Astrocyte (in vitro differentiated cells and primary cell): ENCODE results near the gene IFIT1B. TPM values are rescaled to one million over a fixed set of nuclear protein-coding genes. Genes with fewer than 3 reads are reported as not detected.

Experiments
- DNase-seq: peaks from one replicate; pipeline ENCODE4 v3.0.0-alpha.2; 2010; ENCODE audit warnings: low read depth
- FAIRE-seq: peaks from 2 replicates; lab custom pipeline; 2011; peaks lifted over from hg19 to GRCh38; lab: Jason Lieb, UNC
- H2AFZ ChIP-seq: 2 replicates; pipeline ENCODE4 v1.6.0; 2012; ENCODE audit warnings: low read depth, low read length, inconsistent platforms
- H3K27ac ChIP-seq: 2 replicates; pipeline ENCODE4 v1.5.1; 2011; ENCODE audit warnings: low read depth, low read length, inconsistent platforms
- H3K27me3 ChIP-seq: 2 replicates; pipeline ENCODE4 v1.6.0; 2011; ENCODE audit warnings: low read length, inconsistent platforms; ENCODE audit not compliant: insufficient read depth
- H3K36me3 ChIP-seq: 2 replicates; pipeline ENCODE4 v1.5.1; 2011; ENCODE audit warnings: low read length, inconsistent platforms; ENCODE audit not compliant: insufficient read depth
- H3K4me1 ChIP-seq: 2 replicates; pipeline ENCODE4 v1.5.1; 2011; ENCODE audit warnings: low read length, inconsistent platforms; ENCODE audit not compliant: insufficient read depth
- H3K4me2 ChIP-seq: 2 replicates; pipeline ENCODE4 v1.6.0; 2012; ENCODE audit warnings: low read length, inconsistent platforms
- H3K4me3 ChIP-seq: 2 replicates; pipeline ENCODE4 v1.5.1; 2011; ENCODE audit warnings: low read depth, mild to moderate bottlenecking, low read length, inconsistent platforms; ENCODE audit not compliant: insufficient read depth
- H3K79me2 ChIP-seq: 2 replicates; pipeline ENCODE4 v1.6.0; 2012; ENCODE audit warnings: mild to moderate bottlenecking, low read length, inconsistent platforms; ENCODE audit not compliant: insufficient read depth
- H3K9ac ChIP-seq: 2 replicates; pipeline ENCODE4 v1.6.0; 2012; ENCODE audit warnings: mild to moderate bottlenecking, low read length, inconsistent platforms
- H3K9me3 ChIP-seq: 2 replicates; pipeline ENCODE4 v1.5.1; 2012; ENCODE audit warnings: low read depth, mild to moderate bottlenecking, low read length, inconsistent platforms; ENCODE audit not compliant: insufficient read depth
- H4K20me1 ChIP-seq: 2 replicates; pipeline ENCODE4 v1.6.0; 2012; ENCODE audit warnings: low read length, inconsistent platforms; ENCODE audit not compliant: insufficient read depth
- H3K27ac Mint-ChIP-seq: one replicate; pipeline ENCODE4 v1.8.0; 2021; ENCODE audit warnings: mild to moderate bottlenecking, mixed read lengths; ENCODE audit not compliant: unreplicated experiment
- H3K27me3 Mint-ChIP-seq: one replicate; pipeline ENCODE4 v1.8.0; 2021; ENCODE audit warnings: low read depth, mixed read lengths; ENCODE audit not compliant: unreplicated experiment
- H3K36me3 Mint-ChIP-seq: one replicate; pipeline ENCODE4 v1.8.0; 2021; ENCODE audit warnings: low read depth, mixed read lengths; ENCODE audit not compliant: unreplicated experiment
- H3K4me1 Mint-ChIP-seq: one replicate; pipeline ENCODE4 v1.8.0; 2021; ENCODE audit warnings: low read depth, mixed read lengths; ENCODE audit not compliant: unreplicated experiment
- H3K4me3 Mint-ChIP-seq: one replicate; pipeline ENCODE4 v1.8.0; 2021; ENCODE audit warnings: mild to moderate bottlenecking, moderate library complexity, mixed read lengths; ENCODE audit not compliant: unreplicated experiment
- H3K9me3 Mint-ChIP-seq: one replicate; pipeline ENCODE4 v1.8.0; 2021; ENCODE audit warnings: mild to moderate bottlenecking, mixed read lengths; ENCODE audit not compliant: unreplicated experiment
- EZH2 ChIP-seq: IDR thresholded peaks from 2 replicates; pipeline ENCODE4 v1.6.1; 2012; ENCODE audit warnings: mild to moderate bottlenecking, low read length, inconsistent platforms; ENCODE audit not compliant: insufficient read depth
- total RNA-seq: library from RNA; stranded (reverse); gene quantifications from 2 replicates; pipeline ENCODE4 v1.2.1, GENCODE V29; 2021
- TF ChIP-seq, protein P1 (sequence below): IDR thresholded peaks from 2 replicates; pipeline ENCODE4 v1.5.1; 2011; ENCODE audit warnings: low read depth, mild to moderate bottlenecking, inconsistent platforms, low read length, moderate library complexity; ENCODE audit not compliant: insufficient read depth

The IFIT1B gene
- total RNA-seq, 1 donor from 2014 or later, result not detected

DNA sequence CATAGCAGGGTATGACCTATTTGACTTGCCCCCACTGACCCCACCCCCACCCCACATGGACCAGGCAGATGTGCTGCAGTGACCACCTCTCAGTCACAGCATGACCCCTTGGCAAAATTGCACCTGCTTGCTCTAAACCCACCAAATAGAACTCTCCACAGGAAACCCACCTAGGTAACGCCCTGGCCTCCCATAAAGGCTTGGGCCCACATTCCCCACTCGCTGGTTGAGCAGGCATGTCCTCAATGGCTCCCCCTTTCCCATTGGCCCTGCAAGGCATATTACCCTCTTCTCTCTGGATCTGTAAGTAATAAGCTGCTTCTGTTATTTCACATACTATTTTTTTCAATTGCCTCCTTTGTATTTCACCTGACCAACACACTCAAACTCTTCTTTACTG is 17.3 kb downstream of the IFIT1B start:
- peaks cover 21% of the 10 kb centered on the region for H3K36me3 Mint-ChIP-seq
- H3K27me3 Mint-ChIP-seq, result no peaks in the 10 kb centered on the region
- no peak overlapping the region for H2AFZ ChIP-seq
- no peaks in the 10 kb centered on the region for H3K27me3 ChIP-seq
- no peaks in the 10 kb centered on the region for H3K9me3 Mint-ChIP-seq
- H3K4me1 Mint-ChIP-seq, result peaks cover 30% of the 10 kb centered on the region
- H3K4me1 ChIP-seq, result peaks cover 11% of the 10 kb centered on the region
- peak overlapping the region; percentile 88 for H3K27ac Mint-ChIP-seq
- no peak for DNase-seq
- no peak overlapping the region for H3K4me3 ChIP-seq
- H3K4me2 ChIP-seq, result no peak overlapping the region
- H3K4me3 Mint-ChIP-seq, result peak overlapping the region; percentile 96
- TF ChIP-seq, protein P1, sequence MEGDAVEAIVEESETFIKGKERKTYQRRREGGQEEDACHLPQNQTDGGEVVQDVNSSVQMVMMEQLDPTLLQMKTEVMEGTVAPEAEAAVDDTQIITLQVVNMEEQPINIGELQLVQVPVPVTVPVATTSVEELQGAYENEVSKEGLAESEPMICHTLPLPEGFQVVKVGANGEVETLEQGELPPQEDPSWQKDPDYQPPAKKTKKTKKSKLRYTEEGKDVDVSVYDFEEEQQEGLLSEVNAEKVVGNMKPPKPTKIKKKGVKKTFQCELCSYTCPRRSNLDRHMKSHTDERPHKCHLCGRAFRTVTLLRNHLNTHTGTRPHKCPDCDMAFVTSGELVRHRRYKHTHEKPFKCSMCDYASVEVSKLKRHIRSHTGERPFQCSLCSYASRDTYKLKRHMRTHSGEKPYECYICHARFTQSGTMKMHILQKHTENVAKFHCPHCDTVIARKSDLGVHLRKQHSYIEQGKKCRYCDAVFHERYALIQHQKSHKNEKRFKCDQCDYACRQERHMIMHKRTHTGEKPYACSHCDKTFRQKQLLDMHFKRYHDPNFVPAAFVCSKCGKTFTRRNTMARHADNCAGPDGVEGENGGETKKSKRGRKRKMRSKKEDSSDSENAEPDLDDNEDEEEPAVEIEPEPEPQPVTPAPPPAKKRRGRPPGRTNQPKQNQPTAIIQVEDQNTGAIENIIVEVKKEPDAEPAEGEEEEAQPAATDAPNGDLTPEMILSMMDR, result no peak
- TF ChIP-seq EZH2, result no peak
- H3K36me3 ChIP-seq, result no peaks in the 10 kb centered on the region
- no peaks in the 10 kb centered on the region for H3K9me3 ChIP-seq
- FAIRE-seq, result no peak
- H4K20me1 ChIP-seq, result no peaks in the 10 kb centered on the region
- no peaks in the 10 kb centered on the region for H3K79me2 ChIP-seq
- H3K27ac ChIP-seq, result no peak overlapping the region
- H3K9ac ChIP-seq, result no peak overlapping the region

DNA sequence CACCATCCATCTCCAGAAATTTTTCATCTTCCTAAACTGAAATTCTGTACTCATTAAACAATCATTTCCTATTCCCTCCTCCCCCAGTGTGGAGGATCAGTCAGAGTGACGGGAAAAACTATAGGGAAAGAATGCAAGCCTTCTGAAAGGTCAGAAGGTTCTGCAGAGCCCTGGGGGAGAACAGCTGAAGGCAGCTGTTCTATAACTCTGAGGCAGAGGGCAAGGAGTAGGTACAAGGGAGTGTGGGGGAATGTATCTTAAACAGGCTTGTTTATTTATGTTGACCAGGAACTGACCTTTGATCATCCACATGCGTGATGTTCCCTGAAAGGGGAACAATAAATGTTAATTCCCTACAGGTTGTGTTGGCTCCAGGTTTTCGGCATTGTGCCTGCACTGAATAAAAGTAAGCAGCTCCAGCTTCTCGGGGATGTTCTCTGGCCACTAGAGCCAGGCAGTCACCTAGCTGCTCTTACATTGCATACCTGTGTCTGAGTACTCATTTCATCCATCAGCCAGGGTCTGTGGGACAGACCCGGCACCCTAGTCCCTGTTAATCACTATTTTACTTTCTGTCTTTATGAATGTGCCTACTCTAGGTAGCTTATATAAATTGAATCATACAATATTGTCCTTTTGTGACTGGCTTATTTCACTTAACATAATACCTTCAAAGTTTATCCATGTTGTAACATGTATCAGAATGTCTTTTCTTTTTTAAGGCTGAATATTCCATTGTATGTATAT is 20.3 kb downstream of the IFIT1B start:
- Histone ChIP-seq H3K27me3 (no peaks in the 10 kb centered on the region), H3K9me3 (no peaks in the 10 kb centered on the region), H3K4me2 (no peak overlapping the region), H3K27ac (no peak overlapping the region), H3K9ac (no peak overlapping the region), H3K4me1 (peaks cover under 1% of the 10 kb centered on the region), H4K20me1 (no peaks in the 10 kb centered on the region), H2AFZ (no peak overlapping the region), H3K79me2 (no peaks in the 10 kb centered on the region), H3K36me3 (no peaks in the 10 kb centered on the region), H3K4me3 (no peak overlapping the region)
- Mint-ChIP-seq H3K27me3 (no peaks in the 10 kb centered on the region), H3K27ac (no peak overlapping the region), H3K9me3 (no peaks in the 10 kb centered on the region), H3K4me1 (peaks cover 32% of the 10 kb centered on the region), H3K4me3 (peak overlapping the region; percentile 83), H3K36me3 (peaks cover 27% of the 10 kb centered on the region)
- DNase-seq (no peak), FAIRE-seq (no peak)
- no peak for TF ChIP-seq EZH2
- TF ChIP-seq, protein P1, result no peak

DNA sequence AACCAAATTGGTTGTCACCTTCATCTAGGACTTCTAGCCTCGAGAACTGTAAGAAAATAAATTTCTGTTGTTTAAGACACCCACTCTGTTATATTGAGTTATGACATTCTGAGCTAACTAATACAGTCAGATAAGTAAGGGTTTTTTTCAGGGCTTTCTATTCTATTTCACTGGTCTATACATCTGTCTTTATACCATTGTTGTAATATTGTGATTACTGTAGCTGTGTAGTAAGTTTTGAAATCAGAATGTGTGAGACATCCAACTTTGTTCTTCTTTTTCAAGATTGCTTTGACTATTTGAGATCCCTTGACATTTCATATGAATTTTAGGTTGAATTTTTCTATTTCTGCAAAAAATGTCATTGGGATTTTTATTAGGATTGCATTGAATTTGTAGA is 22.1 kb downstream of the IFIT1B start:
- no peaks in the 10 kb centered on the region for H3K27me3 ChIP-seq
- H3K4me3 Mint-ChIP-seq, result peak overlapping the region; percentile 83
- no peak overlapping the region for H3K9ac ChIP-seq
- TF ChIP-seq, protein P1, result no peak
- no peak for TF ChIP-seq EZH2
- no peaks in the 10 kb centered on the region for H3K9me3 ChIP-seq
- H3K27me3 Mint-ChIP-seq, result no peaks in the 10 kb centered on the region
- H3K9me3 Mint-ChIP-seq, result no peaks in the 10 kb centered on the region
- H4K20me1 ChIP-seq, result no peaks in the 10 kb centered on the region
- H2AFZ ChIP-seq, result no peak overlapping the region
- H3K4me3 ChIP-seq, result no peak overlapping the region
- H3K4me1 Mint-ChIP-seq, result peaks cover 44% of the 10 kb centered on the region
- no peak overlapping the region for H3K27ac Mint-ChIP-seq
- H3K36me3 ChIP-seq, result no peaks in the 10 kb centered on the region
- H3K4me2 ChIP-seq, result no peak overlapping the region
- FAIRE-seq, result no peak
- peaks cover 37% of the 10 kb centered on the region for H3K36me3 Mint-ChIP-seq
- H3K4me1 ChIP-seq, result no peaks in the 10 kb centered on the region
- no peak overlapping the region for H3K27ac ChIP-seq
- H3K79me2 ChIP-seq, result no peaks in the 10 kb centered on the region
- DNase-seq, result no peak
